Measurements from ENCODE around the gene PSG6.
"Not testable (repeated sequence)": the region's sequence is repeated elsewhere in the genome, so short reads cannot be mapped to it uniquely, and the experiment has no call there.

- not testable (repeated sequence) for TF ChIP-seq POLR2A (IDR thresholded peaks at IDR 0.05; ENCODE audit: low read length); GATA1 (IDR thresholded peaks at IDR 0.05; ENCODE audit: low read depth, low read length)
These were observed 34.4 kb upstream of the PSG6 start for GRCh38 chr19:42952126-42952525.

Measured in erythroblast (primary cell).